ENCODE results near the gene SLC2A11. TPM values are rescaled to one million over a fixed set of nuclear protein-coding genes. Genes with fewer than 3 reads are reported as not detected.
"Not testable (repeated sequence)": the region's sequence is repeated elsewhere in the genome, so short reads cannot be mapped to it uniquely, and the experiment has no call there.

Gene SLC2A11
- polyA plus RNA-seq, 1 donor from 2014 or later, result 45.7 TPM

DNA sequence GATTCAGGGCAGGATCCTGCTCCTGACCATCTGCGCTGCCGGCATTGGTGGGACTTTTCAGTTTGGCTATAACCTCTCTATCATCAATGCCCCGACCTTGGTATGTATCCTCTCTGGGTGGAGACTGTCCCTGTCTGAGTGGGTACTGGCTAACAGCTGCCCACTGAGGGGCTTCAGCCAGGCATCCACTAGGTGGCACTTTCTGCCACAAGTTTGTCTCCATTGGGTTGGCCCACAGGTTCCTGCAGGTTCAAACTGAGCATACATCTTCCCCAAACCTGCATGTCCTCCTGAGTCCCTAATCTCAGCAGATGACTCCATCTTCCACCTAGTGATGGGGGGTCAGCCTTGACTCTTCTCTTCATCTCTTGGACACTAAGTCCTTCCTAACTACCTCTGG, 4.4 kb downstream of the SLC2A11 start:
- Histone ChIP-seq H2AFZ (ENCODE audit: low read depth, low read length) (no peak overlapping the region), H3K27me3 (ENCODE audit: insufficient read depth, low read depth, low read length) (no peaks in the 10 kb centered on the region), H3K4me3 (ENCODE audit: low read length) (no peak overlapping the region), H3F3A (ENCODE audit: insufficient read depth, low read length, poor library complexity, severe bottlenecking) (no peaks in the 10 kb centered on the region), H4K20me1 (ENCODE audit: insufficient read depth) (no peaks in the 10 kb centered on the region), H3K79me2 (replicated peaks; ENCODE audit: insufficient read depth, low read length) (peaks cover 2% of the 10 kb centered on the region), H3K9ac (ENCODE audit: low read length) (no peak overlapping the region), H3K9me2 (ENCODE audit: insufficient read depth, low read length) (no peaks in the 10 kb centered on the region), H3K4me2 (ENCODE audit: low read length) (no peak overlapping the region), H3K27ac (ENCODE audit: low read length) (no peak overlapping the region), H3K9me3 (ENCODE audit: low read length) (no peaks in the 10 kb centered on the region), H3K36me3 (ENCODE audit: insufficient read depth, low read length) (no peaks in the 10 kb centered on the region)
- no peak for TF ChIP-seq MXI1 (conservative IDR thresholded peaks at IDR 0.05; ENCODE audit: poor library complexity, severe bottlenecking)
- TF ChIP-seq, protein P1, sequence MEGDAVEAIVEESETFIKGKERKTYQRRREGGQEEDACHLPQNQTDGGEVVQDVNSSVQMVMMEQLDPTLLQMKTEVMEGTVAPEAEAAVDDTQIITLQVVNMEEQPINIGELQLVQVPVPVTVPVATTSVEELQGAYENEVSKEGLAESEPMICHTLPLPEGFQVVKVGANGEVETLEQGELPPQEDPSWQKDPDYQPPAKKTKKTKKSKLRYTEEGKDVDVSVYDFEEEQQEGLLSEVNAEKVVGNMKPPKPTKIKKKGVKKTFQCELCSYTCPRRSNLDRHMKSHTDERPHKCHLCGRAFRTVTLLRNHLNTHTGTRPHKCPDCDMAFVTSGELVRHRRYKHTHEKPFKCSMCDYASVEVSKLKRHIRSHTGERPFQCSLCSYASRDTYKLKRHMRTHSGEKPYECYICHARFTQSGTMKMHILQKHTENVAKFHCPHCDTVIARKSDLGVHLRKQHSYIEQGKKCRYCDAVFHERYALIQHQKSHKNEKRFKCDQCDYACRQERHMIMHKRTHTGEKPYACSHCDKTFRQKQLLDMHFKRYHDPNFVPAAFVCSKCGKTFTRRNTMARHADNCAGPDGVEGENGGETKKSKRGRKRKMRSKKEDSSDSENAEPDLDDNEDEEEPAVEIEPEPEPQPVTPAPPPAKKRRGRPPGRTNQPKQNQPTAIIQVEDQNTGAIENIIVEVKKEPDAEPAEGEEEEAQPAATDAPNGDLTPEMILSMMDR (IDR thresholded peaks at IDR 0.05; ENCODE audit: poor library complexity, severe bottlenecking), result peak; percentile 26

DNA sequence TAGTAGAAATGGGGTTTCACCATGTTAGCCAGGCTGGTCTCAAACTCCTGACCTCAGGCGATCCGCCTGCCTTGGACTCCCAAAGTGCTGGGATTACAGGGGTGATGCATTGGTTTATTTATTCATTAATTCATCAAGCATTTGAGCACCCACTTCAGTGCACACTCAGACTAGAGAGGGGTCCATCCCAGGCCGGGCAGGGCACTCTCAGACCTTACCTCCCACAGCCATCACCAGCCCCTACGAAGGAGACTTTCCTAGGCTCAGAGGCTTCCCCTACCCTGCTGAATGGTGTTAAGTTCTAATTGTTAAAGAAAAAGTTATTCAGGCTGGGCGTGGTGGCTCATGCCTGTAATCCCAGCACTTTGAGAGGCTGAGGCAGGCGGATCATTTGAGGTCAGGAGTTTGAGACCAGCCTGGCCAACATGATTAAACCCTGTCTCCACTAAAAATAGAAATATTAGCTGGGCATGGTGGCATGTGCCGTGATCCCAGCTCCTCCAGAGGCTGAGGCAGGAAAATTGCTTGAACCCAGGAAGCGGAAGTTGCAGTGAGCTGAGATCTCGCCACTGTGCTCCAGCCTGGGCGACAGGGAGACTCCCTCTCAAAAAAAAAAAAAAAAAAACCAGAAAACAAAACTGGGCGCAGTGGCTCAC, 7.0 kb downstream of the SLC2A11 start:
- H3F3A ChIP-seq (ENCODE audit: insufficient read depth, low read length, poor library complexity, severe bottlenecking); H3K9me3 ChIP-seq (ENCODE audit: low read length); H3K79me2 ChIP-seq (replicated peaks; ENCODE audit: insufficient read depth, low read length); H3K36me3 ChIP-seq (ENCODE audit: insufficient read depth, low read length); H4K20me1 ChIP-seq (ENCODE audit: insufficient read depth); H3K9ac ChIP-seq (ENCODE audit: low read length); H3K27me3 ChIP-seq (ENCODE audit: insufficient read depth, low read depth, low read length); H3K9me2 ChIP-seq (ENCODE audit: insufficient read depth, low read length); H3K4me2 ChIP-seq (ENCODE audit: low read length); H3K27ac ChIP-seq (ENCODE audit: low read length); H3K4me3 ChIP-seq (ENCODE audit: low read length); H2AFZ ChIP-seq (ENCODE audit: low read depth, low read length): not testable (repeated sequence)

DNA sequence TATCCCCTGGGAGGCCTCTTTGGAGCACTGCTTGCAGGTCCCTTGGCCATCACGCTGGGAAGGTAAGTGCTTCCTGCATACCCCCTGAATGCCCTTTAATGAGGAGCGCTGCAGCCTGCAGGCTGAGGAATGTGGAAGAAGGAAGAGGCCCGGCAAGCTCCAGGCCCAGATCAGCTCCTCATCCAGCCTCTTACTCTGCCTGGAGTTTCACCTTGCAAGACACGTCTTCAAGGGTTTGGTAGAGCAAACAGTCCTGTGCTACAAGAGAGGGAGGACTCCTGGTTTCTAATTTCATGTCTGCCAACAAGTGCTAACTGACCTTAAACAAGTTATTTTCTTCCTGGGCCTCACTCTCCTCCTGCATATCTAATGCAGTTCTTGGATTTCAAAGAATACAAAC, 10.9 kb downstream of the SLC2A11 start:
- no peaks in the 10 kb centered on the region for H3K27me3 ChIP-seq (ENCODE audit: insufficient read depth, low read depth, low read length)
- no peaks in the 10 kb centered on the region for H3K36me3 ChIP-seq (ENCODE audit: insufficient read depth, low read length)
- TF ChIP-seq POLR2AphosphoS5 (IDR thresholded peaks at IDR 0.05) (no peak), MXI1 (conservative IDR thresholded peaks at IDR 0.05; ENCODE audit: poor library complexity, severe bottlenecking) (no peak), EP300 (conservative IDR thresholded peaks at IDR 0.05; ENCODE audit: poor library complexity, severe bottlenecking) (no peak), TAF1 (IDR thresholded peaks at IDR 0.05; ENCODE audit: low read depth) (no peak), RAD21 (conservative IDR thresholded peaks at IDR 0.05) (no peak), SMC3 (conservative IDR thresholded peaks at IDR 0.05; ENCODE audit: poor library complexity) (no peak), EZH2 (IDR thresholded peaks at IDR 0.05; ENCODE audit: borderline replicate concordance, insufficient read depth, low read length, poor library complexity, severe bottlenecking) (no peak)
- TF ChIP-seq, protein P1 (IDR thresholded peaks at IDR 0.05; ENCODE audit: poor library complexity, severe bottlenecking), result no peak
- TF ChIP-seq, protein P2, sequence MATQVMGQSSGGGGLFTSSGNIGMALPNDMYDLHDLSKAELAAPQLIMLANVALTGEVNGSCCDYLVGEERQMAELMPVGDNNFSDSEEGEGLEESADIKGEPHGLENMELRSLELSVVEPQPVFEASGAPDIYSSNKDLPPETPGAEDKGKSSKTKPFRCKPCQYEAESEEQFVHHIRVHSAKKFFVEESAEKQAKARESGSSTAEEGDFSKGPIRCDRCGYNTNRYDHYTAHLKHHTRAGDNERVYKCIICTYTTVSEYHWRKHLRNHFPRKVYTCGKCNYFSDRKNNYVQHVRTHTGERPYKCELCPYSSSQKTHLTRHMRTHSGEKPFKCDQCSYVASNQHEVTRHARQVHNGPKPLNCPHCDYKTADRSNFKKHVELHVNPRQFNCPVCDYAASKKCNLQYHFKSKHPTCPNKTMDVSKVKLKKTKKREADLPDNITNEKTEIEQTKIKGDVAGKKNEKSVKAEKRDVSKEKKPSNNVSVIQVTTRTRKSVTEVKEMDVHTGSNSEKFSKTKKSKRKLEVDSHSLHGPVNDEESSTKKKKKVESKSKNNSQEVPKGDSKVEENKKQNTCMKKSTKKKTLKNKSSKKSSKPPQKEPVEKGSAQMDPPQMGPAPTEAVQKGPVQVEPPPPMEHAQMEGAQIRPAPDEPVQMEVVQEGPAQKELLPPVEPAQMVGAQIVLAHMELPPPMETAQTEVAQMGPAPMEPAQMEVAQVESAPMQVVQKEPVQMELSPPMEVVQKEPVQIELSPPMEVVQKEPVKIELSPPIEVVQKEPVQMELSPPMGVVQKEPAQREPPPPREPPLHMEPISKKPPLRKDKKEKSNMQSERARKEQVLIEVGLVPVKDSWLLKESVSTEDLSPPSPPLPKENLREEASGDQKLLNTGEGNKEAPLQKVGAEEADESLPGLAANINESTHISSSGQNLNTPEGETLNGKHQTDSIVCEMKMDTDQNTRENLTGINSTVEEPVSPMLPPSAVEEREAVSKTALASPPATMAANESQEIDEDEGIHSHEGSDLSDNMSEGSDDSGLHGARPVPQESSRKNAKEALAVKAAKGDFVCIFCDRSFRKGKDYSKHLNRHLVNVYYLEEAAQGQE (IDR thresholded peaks at IDR 0.05; ENCODE audit: borderline replicate concordance), result no peak
- H3K9me3 ChIP-seq (ENCODE audit: low read length), result no peaks in the 10 kb centered on the region
- no peak overlapping the region for H3K4me2 ChIP-seq (ENCODE audit: low read length)
- no peak overlapping the region for H2AFZ ChIP-seq (ENCODE audit: low read depth, low read length)
- H3K27ac ChIP-seq (ENCODE audit: low read length), result no peak overlapping the region
- H4K20me1 ChIP-seq (ENCODE audit: insufficient read depth), result no peaks in the 10 kb centered on the region
- H3K4me3 ChIP-seq (ENCODE audit: low read length), result no peak overlapping the region
- H3K79me2 ChIP-seq (replicated peaks; ENCODE audit: insufficient read depth, low read length), result no peaks in the 10 kb centered on the region
- no peak overlapping the region for H3K9ac ChIP-seq (ENCODE audit: low read length)
- H3K9me2 ChIP-seq (ENCODE audit: insufficient read depth, low read length), result no peaks in the 10 kb centered on the region
- no peaks in the 10 kb centered on the region for H3F3A ChIP-seq (ENCODE audit: insufficient read depth, low read length, poor library complexity, severe bottlenecking)
